Fibroblast of villous mesenchyme (primary cell): ENCODE measurements around the gene IL11RA. TPM values are rescaled to one million over a fixed set of nuclear protein-coding genes. Genes with fewer than 3 reads are reported as not detected.
A peak's percentile ranks its signal among the peaks of the same experiment; 100 is the strongest.

ENCODE experiments used
- DNase-seq: peaks from one replicate; pipeline ENCODE4 v3.0.0-alpha.2; 2010; ENCODE audit warnings: low read depth
- H3K4me3 ChIP-seq: 2 replicates; pipeline ENCODE4 v1.5.1; 2011; ENCODE audit warnings: low read depth, mild to moderate bottlenecking, low read length
- CTCF ChIP-seq: IDR thresholded peaks from 2 replicates; pipeline ENCODE4 v1.5.1; 2012; ENCODE audit warnings: low read depth, mild to moderate bottlenecking, low read length; ENCODE audit not compliant: insufficient read depth
- total RNA-seq: library from RNA; depleted of rRNA; stranded (reverse); fragments of >200 nt; gene quantifications from 2 replicates; pipeline ENCODE4 v1.2.3, GENCODE V29; 2012

Gene IL11RA
- total RNA-seq, 1 donor, result 8.2 TPM

- DNase-seq, result no peak
- no peak overlapping the region for H3K4me3 ChIP-seq
- no peak for TF ChIP-seq CTCF
Observed at GRCh38 chr9:34691936-34692315, 39.9 kb downstream of the IL11RA start.

- DNase-seq, result no peak
- no peak for TF ChIP-seq CTCF
- no peak overlapping the region for H3K4me3 ChIP-seq
Observed at GRCh38 chr9:34693560-34693959, 41.6 kb downstream of the IL11RA start.

GRCh38 chr9:34694811-34695210 is 42.8 kb downstream of the IL11RA start:
- no peak for TF ChIP-seq CTCF
- no peak overlapping the region for H3K4me3 ChIP-seq
- DNase-seq, result no peak

GRCh38 chr9:34701023-34701768 is 49.2 kb downstream of the IL11RA start:
- peak overlapping the region; percentile 61 for H3K4me3 ChIP-seq
- DNase-seq, result peak; percentile 48
- peak; percentile 79 for TF ChIP-seq CTCF

GRCh38 chr9:34701769-34702736 is 50.1 kb downstream of the IL11RA start:
- peak; percentile 99 for TF ChIP-seq CTCF
- peak; percentile 83 for DNase-seq
- peak overlapping the region; percentile 61 for H3K4me3 ChIP-seq

GRCh38 chr9:34707130-34707529 is 55.1 kb downstream of the IL11RA start:
- DNase-seq, result no peak
- no peak for TF ChIP-seq CTCF
- H3K4me3 ChIP-seq, result no peak overlapping the region
